M059J (cell line): ENCODE results near the gene RNF225. TPM values are rescaled to one million over a fixed set of nuclear protein-coding genes. Genes with fewer than 3 reads are reported as not detected.
"Not testable (repeated sequence)": the region's sequence is repeated elsewhere in the genome, so short reads cannot be mapped to it uniquely, and the experiment has no call there.

ENCODE experiments used
- DNase-seq: peaks from one replicate; pipeline ENCODE4 v3.0.0-alpha.2; 2012; ENCODE audit warnings: low read depth
- total RNA-seq: library from RNA; depleted of rRNA; stranded (reverse); fragments of >200 nt; shearing (Covaris generic); gene quantifications from 2 replicates; pipeline ENCODE4 v1.2.3, GENCODE V29; 2014

RNF225 gene
- total RNA-seq, 1 experiment from 2014 or later, result not detected

DNA sequence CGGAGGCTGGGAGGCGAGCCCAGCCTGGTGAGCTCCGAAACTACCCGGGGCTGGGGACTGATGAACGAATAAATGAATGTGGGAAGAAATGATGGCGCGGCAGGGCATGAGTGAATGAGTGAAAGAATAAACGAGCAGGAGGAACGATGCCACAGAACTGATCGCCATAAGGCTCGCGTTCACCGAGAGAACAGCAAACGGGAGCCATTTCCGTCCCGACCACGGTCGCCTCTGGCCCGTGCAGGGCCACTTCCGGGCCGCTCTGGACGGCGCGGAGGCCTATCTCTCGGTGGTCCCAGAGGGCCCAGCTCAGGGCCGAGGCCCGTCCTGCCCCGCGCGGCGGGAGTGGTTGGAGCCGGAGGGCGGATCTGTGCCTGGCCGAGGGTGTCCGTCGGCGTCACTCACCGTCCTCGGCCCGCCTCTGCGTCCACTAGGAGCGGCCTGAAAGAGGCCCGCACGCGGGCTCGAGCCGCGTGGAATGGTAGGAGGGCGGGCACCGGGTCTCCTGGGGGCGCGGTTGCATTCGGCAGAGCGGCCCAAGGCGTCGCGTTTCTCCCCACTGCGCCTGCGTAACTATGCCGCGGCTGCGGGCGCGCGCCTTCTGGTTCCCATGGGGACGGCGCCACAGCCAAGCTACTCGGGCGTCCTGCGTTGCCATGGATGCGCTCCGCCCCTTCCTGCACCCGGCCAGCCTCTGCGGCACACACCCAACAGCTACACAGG is 33.0 kb upstream of the RNF225 start, which contains the start of gene ZNF497:
Gene ZNF497, minus strand, starts transcription at position 480 of the 723 bp plus-strand sequence. CDS start 5,116 bp downstream, outside the sequence.
- peak; percentile 95 for DNase-seq

DNA sequence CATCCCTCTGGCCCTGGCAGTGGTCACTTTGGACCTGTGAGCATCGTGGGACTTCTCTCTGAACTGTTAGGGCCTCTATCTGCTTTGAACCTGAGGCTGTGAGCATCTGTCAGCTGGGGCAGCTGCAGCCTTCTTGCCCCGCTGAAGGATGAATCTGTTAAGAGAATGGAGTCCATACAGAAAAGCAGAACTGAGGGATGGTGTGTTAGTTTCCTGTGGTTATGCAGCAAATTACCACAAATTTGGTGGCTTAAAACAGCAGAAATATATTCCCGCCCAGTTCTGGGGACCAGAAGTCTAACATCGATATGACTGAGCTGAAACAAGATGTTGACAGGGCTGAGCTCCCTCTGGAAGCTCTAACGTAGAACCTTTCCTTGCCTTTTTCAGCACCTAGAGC is 31.3 kb upstream of the RNF225 start:
- no peak for DNase-seq

DNA sequence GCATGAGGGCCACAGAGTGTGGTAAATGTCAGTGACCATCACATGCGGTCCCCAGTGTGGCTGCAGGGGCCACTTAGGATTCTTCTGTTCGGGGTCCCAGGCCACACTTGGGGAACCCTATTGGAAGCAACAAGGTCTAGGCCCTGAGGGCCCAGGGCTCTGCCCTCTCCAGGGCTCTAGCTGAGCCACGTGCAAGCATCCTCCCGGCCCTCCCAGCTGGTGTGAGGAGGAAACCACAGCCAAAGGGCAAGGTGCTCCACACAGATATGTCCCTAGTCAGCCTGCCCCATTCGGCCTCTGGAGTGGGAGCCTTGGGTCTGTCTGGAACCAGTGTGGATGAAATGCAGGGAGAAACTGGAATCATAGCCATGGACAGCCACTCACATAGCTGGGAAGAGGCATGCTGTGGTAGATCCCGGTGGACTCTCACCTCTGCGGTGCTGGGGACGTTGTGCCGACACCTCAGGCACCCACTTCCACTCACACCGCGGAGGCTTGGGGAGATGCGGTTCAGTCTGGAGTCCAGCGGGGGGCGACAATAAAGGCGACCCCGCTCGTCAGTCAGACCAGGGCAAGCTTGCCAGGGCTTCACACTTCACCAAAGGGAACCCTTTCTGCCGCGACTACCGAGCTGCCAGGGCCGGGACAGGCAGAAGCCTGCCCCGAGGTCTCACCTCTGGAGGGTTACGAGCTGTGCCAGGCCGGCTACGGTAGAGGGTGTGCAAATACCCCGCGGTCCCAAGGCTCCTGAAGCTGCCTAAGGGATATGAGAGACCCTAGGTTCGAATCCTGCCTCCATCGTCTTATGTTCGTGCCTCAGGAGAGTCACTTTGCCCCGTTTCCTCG is 28.6 kb upstream of the RNF225 start:
- no peak for DNase-seq

DNA sequence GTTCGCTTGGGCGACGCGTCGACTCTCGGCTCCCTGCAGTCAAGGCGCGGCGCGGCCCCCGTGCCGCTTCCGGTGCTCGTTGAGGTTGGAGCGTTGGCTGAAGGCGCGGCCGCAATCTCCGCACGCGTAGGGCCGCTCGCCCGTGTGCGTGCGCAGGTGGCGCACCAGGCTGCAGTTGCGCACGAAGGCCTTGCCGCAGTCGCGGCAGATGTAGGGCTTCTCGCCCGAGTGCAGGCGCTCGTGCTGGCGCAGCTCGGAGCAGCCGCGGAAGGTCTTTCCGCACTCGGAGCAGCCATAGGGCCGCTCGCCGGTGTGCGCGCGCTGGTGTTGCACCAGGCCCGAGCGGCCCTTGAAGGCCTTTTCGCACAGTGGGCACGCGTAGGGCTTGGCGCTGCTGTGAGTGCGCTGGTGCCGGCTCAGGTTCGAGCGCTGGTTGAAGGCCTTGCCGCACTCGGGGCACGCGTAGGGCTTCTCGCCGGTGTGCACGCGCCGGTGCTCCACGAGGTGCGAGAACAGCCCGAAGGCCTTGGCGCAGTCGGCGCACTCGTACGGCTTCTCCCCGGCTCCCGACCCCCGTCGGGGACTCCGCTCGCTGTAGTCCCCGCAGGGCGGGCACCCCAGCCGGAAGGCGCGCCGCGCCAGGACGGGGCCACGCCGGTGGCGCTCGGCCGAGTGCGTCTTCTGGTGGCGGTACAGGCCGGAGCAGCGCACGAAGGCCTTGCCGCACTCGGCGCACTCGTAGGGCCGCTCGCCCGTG is 27.6 kb upstream of the RNF225 start:
- DNase-seq, result no peak

DNA sequence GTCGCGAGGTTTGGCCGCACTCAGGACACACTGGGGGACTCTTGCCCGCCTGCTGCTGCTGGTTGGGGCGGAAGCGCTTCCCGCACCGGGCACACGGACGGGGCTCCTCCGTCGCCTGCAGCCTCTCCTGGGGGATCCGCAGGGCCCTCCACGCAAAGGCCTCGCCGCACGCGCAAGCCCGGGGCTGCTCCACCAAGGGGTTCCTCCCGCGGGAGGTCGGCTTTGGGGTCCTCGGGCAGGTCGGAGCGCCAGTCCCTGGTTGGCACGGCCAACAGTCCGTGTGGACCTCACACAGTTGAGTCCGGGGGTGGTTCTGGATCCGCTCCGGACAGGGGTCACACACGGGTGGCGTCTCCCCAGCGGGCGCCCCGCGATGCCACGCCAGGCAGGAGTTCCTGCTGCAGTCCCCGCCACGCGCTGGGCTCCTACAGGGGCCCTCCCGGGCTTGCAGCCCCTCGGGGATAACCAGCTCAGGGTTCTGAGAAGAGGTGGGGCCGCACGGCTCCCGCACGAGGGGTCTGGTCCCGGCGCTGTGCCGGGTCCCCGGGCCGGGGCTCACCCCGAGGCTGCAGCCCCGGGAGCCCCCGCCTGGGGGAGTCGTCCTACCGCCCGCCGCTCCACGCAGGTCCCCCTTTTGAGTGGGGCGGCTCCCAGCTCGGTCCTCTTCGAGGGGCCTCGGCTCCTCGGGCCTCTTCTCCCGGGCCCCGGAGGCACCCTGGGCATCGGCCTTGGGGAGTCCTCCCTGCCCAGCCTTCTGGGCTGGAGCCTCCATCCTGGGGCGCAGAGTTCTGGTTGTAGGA is 26.7 kb upstream of the RNF225 start:
- DNase-seq, result no peak

DNA sequence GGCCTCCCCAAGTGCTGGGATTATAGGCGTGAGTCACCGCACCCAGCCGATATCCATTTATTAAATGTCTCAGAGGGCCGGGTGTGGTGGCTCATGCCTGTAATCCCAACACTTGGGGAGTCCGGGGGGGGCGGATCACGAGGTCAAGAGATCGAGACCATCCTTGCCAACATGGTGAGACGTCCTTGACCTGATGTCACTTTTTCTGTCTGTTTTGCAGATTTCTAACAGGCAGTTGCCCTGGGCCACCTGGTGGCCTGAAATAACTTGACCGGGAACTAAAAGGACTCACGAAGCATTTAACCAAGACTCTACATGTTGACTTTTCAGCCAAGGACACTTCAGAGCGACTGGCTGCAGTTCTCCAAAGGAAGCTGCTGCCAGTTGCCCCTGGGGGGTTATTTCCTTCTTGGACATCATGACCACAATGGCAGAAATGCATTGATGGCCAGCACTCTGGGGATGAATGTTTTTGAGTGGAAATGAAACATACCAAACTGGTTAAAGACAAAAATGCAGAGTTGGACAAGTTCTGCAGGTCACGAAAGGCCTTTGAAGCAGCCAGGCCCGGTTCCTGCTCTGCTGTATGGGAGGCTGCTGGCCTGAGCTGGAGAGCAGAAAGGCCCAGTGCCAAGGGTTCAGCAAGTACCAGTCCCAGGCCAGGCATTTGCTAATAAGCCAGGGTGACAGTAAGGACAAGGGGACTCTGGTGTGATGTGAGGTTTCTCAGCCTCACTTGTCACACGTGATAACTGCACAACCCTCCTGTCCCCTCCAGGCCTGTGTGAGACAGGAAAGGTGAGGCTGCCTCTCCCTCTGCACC is 22.9 kb upstream of the RNF225 start:
- no peak for DNase-seq

DNA sequence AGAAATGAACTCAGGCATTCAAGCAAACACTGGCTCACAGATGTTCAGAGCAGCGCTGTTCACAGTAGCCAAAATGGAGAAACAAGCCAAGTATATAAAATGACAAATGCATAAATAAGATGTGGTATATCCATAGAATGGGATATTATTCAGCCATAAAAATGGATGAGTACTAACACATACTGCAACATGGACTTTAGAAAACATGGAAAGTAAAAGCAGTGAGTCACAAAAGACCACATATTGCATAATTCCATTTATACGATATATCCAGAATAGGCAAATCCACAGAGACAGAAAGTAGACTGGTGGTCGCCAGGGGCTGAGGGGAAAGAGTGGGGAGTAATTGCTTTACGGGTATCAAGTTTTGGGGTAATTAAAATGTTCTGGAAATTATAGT is 21.3 kb upstream of the RNF225 start:
- DNase-seq, result no peak

DNA sequence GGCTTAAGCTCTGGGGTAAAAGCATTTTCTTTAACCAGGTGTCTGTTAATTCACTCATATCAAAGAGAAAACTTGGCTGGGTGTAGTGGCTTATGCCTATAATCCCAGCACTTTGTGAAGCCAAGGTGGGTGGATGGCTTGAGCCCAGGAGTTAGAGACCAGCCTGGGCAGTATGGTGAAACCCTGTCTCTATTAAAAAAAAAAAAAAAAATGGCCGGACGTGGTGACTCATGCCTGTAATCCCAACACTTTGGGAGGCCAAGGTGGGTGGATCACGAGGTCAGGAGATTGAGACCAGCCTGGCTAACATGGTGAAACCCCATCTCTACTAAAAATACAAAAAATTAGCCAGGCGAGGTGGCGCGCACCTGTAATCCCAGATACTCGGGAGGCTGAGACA is 18.7 kb upstream of the RNF225 start:
- DNase-seq, result not testable (repeated sequence)

DNA sequence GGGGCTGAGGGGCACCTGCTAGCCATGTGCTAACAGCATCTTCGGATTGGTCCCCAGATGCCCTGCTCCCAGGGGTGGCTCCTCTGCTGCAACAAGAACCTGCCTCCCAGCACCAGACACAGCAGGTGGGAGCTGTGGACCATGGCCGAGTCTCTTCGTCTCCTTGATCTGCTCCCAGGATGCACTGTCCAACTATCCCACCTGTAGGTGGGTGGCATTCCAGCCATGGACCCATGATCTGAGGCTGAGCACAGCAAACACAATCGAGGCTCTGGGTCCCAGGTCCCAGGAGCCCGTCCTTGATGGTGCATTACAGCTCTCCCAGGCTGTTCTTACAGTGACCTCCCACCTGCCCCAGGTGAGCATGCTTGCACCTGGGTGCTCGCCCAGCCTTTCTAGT is 16.2 kb upstream of the RNF225 start:
- DNase-seq, result no peak

DNA sequence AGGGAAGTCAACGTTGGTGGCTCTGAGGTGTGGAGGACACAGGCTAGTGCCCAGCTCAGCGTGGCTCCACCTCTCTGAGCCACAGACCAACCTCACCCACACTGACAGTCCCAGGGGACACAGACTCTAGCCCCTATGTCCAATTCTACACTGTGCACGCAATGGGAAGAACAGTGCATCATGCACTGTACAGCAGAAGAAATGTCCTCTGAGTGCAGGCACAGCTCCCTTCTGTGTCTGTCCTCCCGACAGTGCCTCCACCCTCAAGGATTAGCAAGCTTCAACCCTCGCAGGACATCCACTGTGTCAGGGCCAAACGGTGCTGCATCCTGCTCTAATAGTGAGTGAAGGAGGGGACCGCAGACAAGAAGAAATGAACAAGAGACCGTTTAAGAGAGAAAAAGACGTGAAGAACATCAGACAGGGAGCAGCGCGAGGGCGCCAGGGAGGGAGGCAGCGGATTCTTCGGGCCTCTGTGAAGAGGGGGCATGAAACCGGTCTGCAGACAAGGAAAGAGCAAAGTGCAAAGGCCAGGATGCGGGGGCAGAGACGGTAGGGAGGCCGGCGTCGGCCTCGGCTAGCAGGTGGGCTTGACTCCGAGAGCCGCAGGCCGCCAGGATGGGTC is 15.3 kb upstream of the RNF225 start:
- peak; percentile 21 for DNase-seq

DNA sequence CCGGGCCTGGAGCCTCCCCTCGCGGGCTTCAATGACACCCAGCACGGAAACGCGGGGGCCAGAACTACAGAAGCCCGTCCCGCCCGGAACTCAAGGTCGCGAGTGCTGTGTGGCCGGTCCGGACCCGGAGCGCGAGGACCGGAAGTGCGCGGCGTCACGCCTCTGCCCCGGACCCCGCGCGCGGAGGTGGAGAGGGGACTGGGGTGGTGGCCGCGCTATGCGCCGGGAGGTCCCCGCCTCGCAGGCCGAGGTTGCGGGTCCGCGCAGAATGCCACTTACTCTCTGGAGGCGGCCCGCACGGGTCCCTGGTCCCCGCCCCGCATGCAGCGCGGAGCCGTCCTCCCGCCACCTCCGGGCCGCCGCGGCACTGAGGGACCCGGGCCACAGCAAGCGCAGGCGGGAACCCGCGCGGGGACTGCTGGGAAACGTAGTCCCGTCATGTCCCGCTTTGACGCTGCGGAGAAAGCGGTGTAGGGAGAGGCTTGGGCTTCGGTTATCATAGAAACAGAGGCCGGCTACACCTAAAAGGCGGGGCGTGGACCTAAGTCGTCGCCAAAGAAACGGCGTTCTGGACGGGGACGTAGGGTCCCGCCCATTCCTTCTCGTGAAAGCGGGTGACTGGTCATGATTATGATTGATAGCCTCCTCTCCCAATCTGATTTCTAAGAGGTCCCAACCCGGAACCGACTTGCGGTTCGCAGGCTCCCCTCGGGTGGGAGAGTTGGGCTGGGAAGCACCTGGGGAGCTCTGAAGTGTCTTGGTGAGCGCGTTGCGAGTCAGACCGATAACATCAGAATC is 14.6 kb upstream of the RNF225 start, which contains the start of gene ZNF837:
Gene ZNF837, minus strand, starts transcription at position 369 of the 798 bp plus-strand sequence. CDS start 11,698 bp downstream, outside the sequence.
- DNase-seq, result peak; percentile 100

DNA sequence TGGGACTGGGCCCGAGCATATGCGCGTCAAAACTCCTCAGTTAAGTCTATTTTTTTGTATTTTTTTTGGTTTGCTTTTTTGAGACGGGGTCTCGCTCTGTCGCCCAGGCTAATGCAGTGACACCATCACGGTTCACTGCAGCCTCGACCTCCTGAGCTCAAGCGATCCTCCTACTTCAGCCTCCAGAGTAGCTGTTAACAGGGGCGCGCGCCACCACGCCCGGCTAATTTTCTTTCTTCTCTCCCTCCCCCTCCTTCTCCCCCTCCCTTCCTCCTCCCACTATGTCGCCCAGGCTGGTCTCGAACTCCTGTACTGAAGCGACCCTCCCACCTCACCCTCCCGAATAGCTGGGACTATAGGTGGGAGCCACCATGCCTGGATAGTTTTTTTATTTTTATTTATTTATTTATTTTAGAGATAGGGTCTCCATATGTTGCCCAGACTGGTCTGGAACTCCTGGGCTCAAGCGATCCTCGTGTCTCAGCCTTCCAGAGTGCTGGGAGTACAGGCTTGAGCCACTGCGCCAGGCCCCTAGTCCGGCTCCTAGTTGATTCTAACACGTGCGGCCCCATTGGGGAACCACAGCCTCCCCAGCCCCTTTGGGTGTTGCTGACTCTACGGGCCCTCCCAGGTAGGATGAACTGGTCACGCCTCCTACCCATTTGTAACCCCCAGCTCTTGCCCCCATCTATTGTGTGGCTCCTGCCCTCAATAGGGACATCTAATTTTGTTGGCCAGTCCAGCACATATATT is 13.8 kb upstream of the RNF225 start:
- DNase-seq, result no peak

DNA sequence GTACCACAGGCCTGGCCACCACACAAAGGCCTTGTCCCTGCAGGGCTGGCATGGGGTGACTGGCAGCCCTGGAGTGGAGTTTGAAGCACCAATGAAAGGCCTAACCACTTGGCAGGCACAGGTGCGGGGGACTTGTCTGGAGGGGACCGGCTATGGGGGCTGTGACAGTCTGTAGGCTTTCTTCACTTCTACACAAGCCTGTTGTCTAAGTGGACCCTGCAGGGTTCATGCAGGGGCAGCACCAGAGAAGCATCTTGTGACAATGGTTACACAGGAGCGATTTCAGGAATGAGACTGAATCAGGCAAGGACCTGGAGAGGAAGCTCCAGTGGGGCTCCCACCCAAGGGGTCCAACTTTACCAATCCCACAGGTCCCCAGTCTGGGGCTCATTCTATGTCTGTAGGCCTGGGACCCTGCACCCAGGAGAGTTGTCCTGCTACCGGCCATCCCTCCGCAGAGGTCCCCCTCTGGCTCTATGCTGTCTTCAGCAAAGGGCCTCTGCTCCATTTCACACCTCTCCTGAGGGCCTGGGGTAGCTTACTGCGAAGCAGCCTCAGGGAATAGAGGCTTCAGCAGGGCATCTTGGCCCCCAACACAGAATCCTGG is 12.4 kb upstream of the RNF225 start:
- DNase-seq, result no peak

DNA sequence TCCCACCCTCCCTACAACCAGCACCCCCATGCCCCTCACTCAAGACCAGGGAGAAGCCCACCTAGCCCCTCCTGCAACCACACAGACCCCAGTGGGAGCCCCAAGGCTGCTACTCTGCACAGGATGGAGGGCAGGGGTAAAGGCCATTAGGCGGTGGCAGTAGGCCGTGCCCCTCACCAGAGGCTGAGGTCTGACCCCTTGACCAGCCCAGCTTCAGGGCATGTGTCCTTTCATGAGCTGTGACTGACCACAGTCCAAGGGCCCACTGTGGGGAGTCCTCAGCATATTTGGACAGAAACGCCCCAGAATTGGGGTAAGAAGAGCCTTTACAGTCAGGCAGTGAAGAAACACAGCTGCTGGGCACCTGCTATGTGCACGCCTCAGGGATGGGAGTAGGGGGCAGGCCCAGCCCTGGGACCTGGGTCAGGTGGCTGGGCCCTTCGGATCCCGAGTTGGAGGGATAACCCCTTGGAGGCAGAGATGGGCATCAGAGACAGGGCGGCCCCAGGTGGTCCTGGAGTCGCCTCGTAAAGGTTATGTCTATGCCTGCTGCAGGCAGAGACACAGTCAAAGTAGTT is 10.1 kb upstream of the RNF225 start:
- no peak for DNase-seq

DNA sequence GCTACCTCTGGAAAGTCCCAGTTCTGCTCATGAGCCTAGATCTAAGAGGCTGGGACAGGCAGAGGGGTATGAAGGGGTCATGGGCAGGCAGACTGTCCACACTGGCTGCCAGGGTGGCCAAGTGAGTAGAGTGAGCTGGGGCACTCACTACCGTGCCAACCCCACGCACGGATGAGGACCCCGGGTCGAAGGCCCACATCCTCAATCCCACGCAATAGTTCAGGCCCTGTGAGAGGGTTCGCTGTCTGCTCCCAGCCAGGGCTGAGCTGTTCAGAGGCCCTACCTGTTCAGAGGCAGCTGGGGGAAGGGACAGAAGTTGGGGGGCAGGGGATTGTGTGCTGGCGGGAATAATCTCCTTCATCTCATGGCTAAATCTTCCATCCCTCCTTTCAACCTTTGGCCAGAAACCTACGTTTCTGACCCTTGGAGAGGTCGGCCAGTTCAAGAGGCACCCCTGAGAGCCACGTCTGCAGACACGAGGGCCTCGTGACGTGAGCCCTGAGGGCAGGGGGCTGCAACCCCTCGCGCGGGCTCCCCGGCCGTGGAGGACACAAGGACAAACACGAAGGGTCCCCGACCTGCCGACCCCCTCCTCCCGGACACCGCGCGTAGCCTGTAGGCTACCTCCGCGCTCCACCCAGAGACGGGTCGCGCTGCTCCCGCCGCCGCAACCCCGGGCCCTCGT is 9.4 kb upstream of the RNF225 start:
- DNase-seq, result no peak

DNA sequence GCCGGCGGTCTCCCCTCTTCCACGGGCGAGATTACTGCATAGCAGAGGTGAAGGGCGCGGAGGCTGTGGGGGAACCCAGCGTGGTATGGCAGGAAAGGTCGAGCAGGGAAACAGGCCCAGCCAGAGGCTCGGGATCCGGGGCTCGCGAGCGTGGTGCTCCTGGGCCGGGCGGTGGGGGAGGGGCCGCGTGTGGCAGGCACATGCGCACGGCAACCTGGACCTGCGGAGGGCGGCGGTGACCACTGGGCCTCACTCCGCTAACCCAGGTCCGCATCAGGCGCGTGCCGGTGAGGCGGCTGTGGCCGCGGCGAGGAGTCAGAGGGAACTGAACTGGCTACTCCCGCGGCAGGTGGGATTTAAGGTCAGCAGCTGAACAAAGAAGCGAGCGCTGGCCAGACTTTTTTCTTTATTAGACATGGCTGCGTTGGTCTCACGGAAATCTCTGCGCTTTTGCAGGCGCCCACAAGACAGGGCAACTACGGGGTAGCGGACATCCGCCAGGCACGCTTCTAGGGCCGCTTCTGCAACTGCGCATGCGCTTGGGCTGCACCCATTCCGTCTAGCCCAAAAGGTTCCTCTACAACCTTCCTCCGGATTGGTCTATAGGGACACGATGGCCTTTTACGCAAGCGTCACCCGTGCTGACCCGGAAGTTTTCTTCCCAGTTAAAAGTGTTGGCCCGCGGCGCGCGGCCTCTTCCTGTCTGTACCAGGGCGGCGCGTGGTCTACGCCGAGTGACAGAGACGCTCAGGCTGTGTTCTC is 8.7 kb upstream of the RNF225 start, which contains the start of gene RPS5:
Gene RPS5, plus strand, starts transcription at position 694 of the 762 bp plus-strand sequence. CDS start 869 bp downstream, outside the sequence.
- DNase-seq, result peak; percentile 99
